ENCODE data around the gene NPHP3. TPM values are rescaled to one million over a fixed set of nuclear protein-coding genes. Genes with fewer than 3 reads are reported as not detected.
A peak's percentile ranks its signal among the peaks of the same experiment; 100 is the strongest.
"Not testable (repeated sequence)": the region's sequence is repeated elsewhere in the genome, so short reads cannot be mapped to it uniquely, and the experiment has no call there.

NPHP3 gene
- total and polyA plus RNA-seq, 4 experiments from 2014 or later, result 1.7 to 72.9 (median 36.0) TPM

DNA sequence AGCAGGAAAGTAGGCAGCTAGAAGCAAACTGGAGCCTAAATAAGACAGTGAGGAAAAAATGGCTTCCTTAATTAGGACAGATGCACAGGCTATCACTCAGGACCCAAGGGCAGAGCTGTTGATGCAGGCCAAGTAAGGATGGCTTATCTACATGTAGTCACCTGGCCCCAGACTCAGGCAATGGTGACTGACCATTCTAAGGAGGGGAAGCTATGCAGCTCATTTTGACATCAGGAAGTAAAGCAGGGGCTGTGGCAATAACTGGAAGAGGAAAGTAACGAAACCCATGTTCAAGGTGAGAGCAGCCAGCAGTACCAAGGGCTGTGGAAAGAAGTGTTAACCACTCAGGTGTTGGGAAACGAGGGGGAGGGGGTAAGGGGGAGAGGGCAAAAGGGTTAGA is 78.8 kb downstream of the NPHP3 start:
- no peak for DNase-seq
- Histone ChIP-seq H3K27me3 (ENCODE audit: insufficient read depth, low read length) (no peaks in the 10 kb centered on the region), H3K4me1 (ENCODE audit: insufficient read depth, low read length) (no peaks in the 10 kb centered on the region), H3K27ac (ENCODE audit: low read depth, low read length) (no peak overlapping the region), H3K36me3 (ENCODE audit: insufficient read depth, low read length) (peaks cover 6% of the 10 kb centered on the region), H3K4me3 (ENCODE audit: low read length in 2 of 2) (no peak overlapping the region), H3K9me3 (ENCODE audit: control insufficient read depth in 1 of 2, low read length in 2 of 2) (no peaks in the 10 kb centered on the region)
- peaks cover 0 to 3% (median 1%) of the 10 kb centered on the region in 4 donors for H3K4me1 Mint-ChIP-seq
- ChIA-PET POLR2A (ENCODE audit: partially characterized antibody) (no interaction called here), CTCF (ENCODE audit: partially characterized antibody) (interaction anchor here (0.7 to 6.4 kb wide), 13 partner anchors 12 to 299 kb away, joined by 3 to 90 read pairs (median 4); partner anchors contain the start of gene ACAD11)
- H3K9me3 Mint-ChIP-seq, result no peaks in the 10 kb centered on the region
- H3K36me3 Mint-ChIP-seq, result peaks cover 12 to 26% of the 10 kb centered on the region in 2 donors
- intact Hi-C loops (cut with micrococcal nuclease), result no loop called here
- H3K27ac Mint-ChIP-seq, result peak overlapping the region in 1 of 7 donors; percentile 47
- no peak overlapping the region for H3K4me3 Mint-ChIP-seq
- H3K27me3 Mint-ChIP-seq, result no peaks in the 10 kb centered on the region

GRCh38 chr3:132642539-132642847 is 79.7 kb downstream of the NPHP3 start:
- POLR2A ChIA-PET (ENCODE audit: partially characterized antibody), result no interaction called here
- CTCF ChIA-PET (ENCODE audit: partially characterized antibody), result interaction anchor here (1.0 to 6.4 kb wide), 10 partner anchors 13 to 295 kb away, joined by 3 to 90 read pairs (median 4); no protein-coding TSS in a partner anchor
- H3K27ac Mint-ChIP-seq, result no peak overlapping the region
- Histone ChIP-seq H3K9me3 (ENCODE audit: control insufficient read depth in 1 of 2, low read length in 2 of 2) (no peaks in the 10 kb centered on the region), H3K4me3 (ENCODE audit: low read length in 2 of 2) (no peak overlapping the region), H3K27ac (ENCODE audit: low read depth, low read length) (no peak overlapping the region), H3K27me3 (ENCODE audit: insufficient read depth, low read length) (no peaks in the 10 kb centered on the region), H3K36me3 (ENCODE audit: insufficient read depth, low read length) (peaks cover 13% of the 10 kb centered on the region), H3K4me1 (ENCODE audit: insufficient read depth, low read length) (no peaks in the 10 kb centered on the region)
- peaks cover 0 to 3% (median 1%) of the 10 kb centered on the region in 4 donors for H3K4me1 Mint-ChIP-seq
- intact Hi-C loops (cut with micrococcal nuclease), result loop anchor here (1.0 kb wide), 2 partner anchors 106 to 290 kb away; no protein-coding TSS in a partner anchor
- H3K27me3 Mint-ChIP-seq, result no peaks in the 10 kb centered on the region
- DNase-seq, result no peak
- peaks cover 13 to 29% of the 10 kb centered on the region in 2 donors for H3K36me3 Mint-ChIP-seq
- no peak overlapping the region for H3K4me3 Mint-ChIP-seq
- no peaks in the 10 kb centered on the region for H3K9me3 Mint-ChIP-seq

- Histone ChIP-seq H3K36me3 (ENCODE audit: insufficient read depth, low read length) (peaks cover 13% of the 10 kb centered on the region), H3K27me3 (ENCODE audit: insufficient read depth, low read length) (no peaks in the 10 kb centered on the region), H3K9me3 (ENCODE audit: control insufficient read depth in 1 of 2, low read length in 2 of 2) (no peaks in the 10 kb centered on the region), H3K4me1 (ENCODE audit: insufficient read depth, low read length) (no peaks in the 10 kb centered on the region), H3K4me3 (ENCODE audit: low read length in 2 of 2) (no peak overlapping the region), H3K27ac (ENCODE audit: low read depth, low read length) (no peak overlapping the region)
- no peak overlapping the region for H3K27ac Mint-ChIP-seq
- ChIA-PET POLR2A (ENCODE audit: partially characterized antibody) (no interaction called here), CTCF (ENCODE audit: partially characterized antibody) (interaction anchor here (0.8 to 6.4 kb wide), 12 partner anchors 13 to 291 kb away, joined by 3 to 90 read pairs (median 4); no protein-coding TSS in a partner anchor)
- peaks cover 0 to 2% (median 0%) of the 10 kb centered on the region in 4 donors for H3K4me1 Mint-ChIP-seq
- H3K27me3 Mint-ChIP-seq, result no peaks in the 10 kb centered on the region
- intact Hi-C loops (cut with micrococcal nuclease), result loop anchor here (1.0 kb wide), 2 partner anchors 106 to 290 kb away; no protein-coding TSS in a partner anchor
- peaks cover 13 to 32% of the 10 kb centered on the region in 2 donors for H3K36me3 Mint-ChIP-seq
- no peak overlapping the region for H3K4me3 Mint-ChIP-seq
- DNase-seq, result peak in 4 of 5 donors; percentile 21 to 41 (median 35)
- no peaks in the 10 kb centered on the region for H3K9me3 Mint-ChIP-seq
Measured at GRCh38 chr3:132641837-132642538, 80.2 kb downstream of the NPHP3 start.

- H3K4me3 ChIP-seq (ENCODE audit: low read length in 2 of 2); H3K4me1 Mint-ChIP-seq; H3K9me3 Mint-ChIP-seq; H3K4me1 ChIP-seq (ENCODE audit: insufficient read depth, low read length); intact Hi-C loops (cut with micrococcal nuclease); H3K9me3 ChIP-seq (ENCODE audit: control insufficient read depth in 1 of 2, low read length in 2 of 2); H3K27ac ChIP-seq (ENCODE audit: low read depth, low read length); H3K27me3 Mint-ChIP-seq; H3K4me3 Mint-ChIP-seq; H3K27me3 ChIP-seq (ENCODE audit: insufficient read depth, low read length); DNase-seq; H3K27ac Mint-ChIP-seq; POLR2A ChIA-PET (ENCODE audit: partially characterized antibody): not testable (repeated sequence)
- peaks cover 17 to 32% of the 10 kb centered on the region in 2 donors for H3K36me3 Mint-ChIP-seq
- CTCF ChIA-PET (ENCODE audit: partially characterized antibody), result interaction anchor here (0.8 to 6.4 kb wide), 8 partner anchors 14 to 290 kb away, joined by 3 to 90 read pairs (median 4); no protein-coding TSS in a partner anchor
- H3K36me3 ChIP-seq (ENCODE audit: insufficient read depth, low read length), result peaks cover 13% of the 10 kb centered on the region
Measured at GRCh38 chr3:132641427-132641826, 80.8 kb downstream of the NPHP3 start.

- H3K27me3 ChIP-seq (ENCODE audit: insufficient read depth, low read length), result no peaks in the 10 kb centered on the region
- Mint-ChIP-seq H3K27ac (no peak overlapping the region), H3K36me3 (peaks cover 28 to 40% of the 10 kb centered on the region in 2 donors), H3K27me3 (no peaks in the 10 kb centered on the region), H3K9me3 (peaks cover 0 to 1% (median 0%) of the 10 kb centered on the region in 8 donors), H3K4me3 (no peak overlapping the region), H3K4me1 (peaks cover 0 to 2% (median 0%) of the 10 kb centered on the region in 4 donors)
- peaks cover 13% of the 10 kb centered on the region for H3K36me3 ChIP-seq (ENCODE audit: insufficient read depth, low read length)
- CTCF ChIA-PET (ENCODE audit: partially characterized antibody), result interaction anchor here (5.6 to 6.4 kb wide), 2 partner anchors 102 to 288 kb away, joined by 43 to 90 read pairs; no protein-coding TSS in a partner anchor
- intact Hi-C loops (cut with micrococcal nuclease), result no loop called here
- POLR2A ChIA-PET (ENCODE audit: partially characterized antibody), result no interaction called here
- DNase-seq, result no peak
- no peak overlapping the region for H3K27ac ChIP-seq (ENCODE audit: low read depth, low read length)
- H3K9me3 ChIP-seq (ENCODE audit: control insufficient read depth in 1 of 2, low read length in 2 of 2), result no peaks in the 10 kb centered on the region
- no peaks in the 10 kb centered on the region for H3K4me1 ChIP-seq (ENCODE audit: insufficient read depth, low read length)
- no peak overlapping the region for H3K4me3 ChIP-seq (ENCODE audit: low read length in 2 of 2)
Measured at GRCh38 chr3:132638706-132639105, 83.5 kb downstream of the NPHP3 start.

- Histone ChIP-seq H3K4me3 (ENCODE audit: low read length in 2 of 2) (no peak overlapping the region), H3K27me3 (ENCODE audit: insufficient read depth, low read length) (no peaks in the 10 kb centered on the region), H3K4me1 (ENCODE audit: insufficient read depth, low read length) (no peaks in the 10 kb centered on the region), H3K9me3 (ENCODE audit: control insufficient read depth in 1 of 2, low read length in 2 of 2) (no peaks in the 10 kb centered on the region), H3K36me3 (ENCODE audit: insufficient read depth, low read length) (peaks cover 13% of the 10 kb centered on the region), H3K27ac (ENCODE audit: low read depth, low read length) (no peak overlapping the region)
- Mint-ChIP-seq H3K36me3 (peaks cover 32 to 40% of the 10 kb centered on the region in 2 donors), H3K27me3 (no peaks in the 10 kb centered on the region), H3K4me1 (no peaks in the 10 kb centered on the region), H3K9me3 (peaks cover 0 to 1% (median 0%) of the 10 kb centered on the region in 8 donors), H3K4me3 (no peak overlapping the region), H3K27ac (no peak overlapping the region)
- DNase-seq, result no peak
- CTCF ChIA-PET (ENCODE audit: partially characterized antibody), result interaction anchor here (6.4 kb wide), 1 partner anchor 101 kb away, joined by 90 read pairs; no protein-coding TSS in a partner anchor
- POLR2A ChIA-PET (ENCODE audit: partially characterized antibody), result no interaction called here
- intact Hi-C loops (cut with micrococcal nuclease), result no loop called here
Measured at GRCh38 chr3:132637590-132637989, 84.6 kb downstream of the NPHP3 start.

GRCh38 chr3:132635052-132635451 is 87.2 kb downstream of the NPHP3 start:
- Histone ChIP-seq H3K4me1 (ENCODE audit: insufficient read depth, low read length) (no peaks in the 10 kb centered on the region), H3K9me3 (ENCODE audit: control insufficient read depth in 1 of 2, low read length in 2 of 2) (no peaks in the 10 kb centered on the region), H3K27ac (ENCODE audit: low read depth, low read length) (no peak overlapping the region), H3K4me3 (ENCODE audit: low read length in 2 of 2) (no peak overlapping the region), H3K36me3 (ENCODE audit: insufficient read depth, low read length) (peaks cover 13% of the 10 kb centered on the region), H3K27me3 (ENCODE audit: insufficient read depth, low read length) (no peaks in the 10 kb centered on the region)
- H3K27me3 Mint-ChIP-seq, result no peaks in the 10 kb centered on the region
- H3K36me3 Mint-ChIP-seq, result peaks cover 28 to 34% of the 10 kb centered on the region in 2 donors
- ChIA-PET CTCF (ENCODE audit: partially characterized antibody) (interaction anchor here (1.0 to 1.5 kb wide), 3 partner anchors 8 to 97 kb away, joined by 3 read pairs; no protein-coding TSS in a partner anchor), POLR2A (ENCODE audit: partially characterized antibody) (no interaction called here)
- DNase-seq, result no peak
- intact Hi-C loops (cut with micrococcal nuclease), result no loop called here
- H3K4me1 Mint-ChIP-seq, result no peaks in the 10 kb centered on the region
- H3K9me3 Mint-ChIP-seq, result peaks cover 0 to 1% (median 0%) of the 10 kb centered on the region in 8 donors
- H3K4me3 Mint-ChIP-seq, result no peak overlapping the region
- H3K27ac Mint-ChIP-seq, result no peak overlapping the region
